BLaER1 (cell line): ENCODE results near the gene SLC22A1.

Source experiments
- H3K27ac ChIP-seq: shearing (Covaris generic); formaldehyde crosslinking; 2 replicates; pipeline ENCODE4 v1.8.1; 2022
- H3K27me3 ChIP-seq: shearing (Covaris generic); formaldehyde crosslinking; 2 replicates; pipeline ENCODE4 v1.8.1; 2022
- H3K36me3 ChIP-seq: shearing (Covaris generic); formaldehyde crosslinking; 2 replicates; pipeline ENCODE4 v1.8.1; 2022
- H3K4me1 ChIP-seq: shearing (Covaris generic); formaldehyde crosslinking; 2 replicates; pipeline ENCODE4 v1.8.1; 2022
- H3K4me2 ChIP-seq: shearing (Covaris generic); formaldehyde crosslinking; 2 replicates; pipeline ENCODE4 v1.8.1; 2022
- H3K4me3 ChIP-seq: shearing (Covaris generic); formaldehyde crosslinking; 2 replicates; pipeline ENCODE4 v1.8.1; 2022
- H3K9ac ChIP-seq: shearing (Covaris generic); formaldehyde crosslinking; 2 replicates; pipeline ENCODE4 v1.8.1; 2022
- H3K9me3 ChIP-seq: shearing (Covaris generic); formaldehyde crosslinking; 2 replicates; pipeline ENCODE4 v1.8.1; 2022
- H4K20me1 ChIP-seq: shearing (Covaris generic); formaldehyde crosslinking; 2 replicates; pipeline ENCODE4 v1.8.1; 2022
- Cebpa-rat ChIP-seq: shearing (Covaris generic); IDR thresholded peaks from 2 replicates; pipeline ENCODE4 v1.8.1; 2022

The SLC22A1 gene

GRCh38 chr6:160190973-160191372 is 69.4 kb downstream of the SLC22A1 start:
- Histone ChIP-seq H3K27ac (no peak overlapping the region), H3K9ac (no peak overlapping the region), H3K4me3 (no peak overlapping the region), H3K9me3 (peaks cover 46% of the 10 kb centered on the region), H3K4me1 (no peaks in the 10 kb centered on the region), H4K20me1 (no peaks in the 10 kb centered on the region), H3K4me2 (no peak overlapping the region), H3K36me3 (no peaks in the 10 kb centered on the region), H3K27me3 (no peaks in the 10 kb centered on the region)
- no peak for TF ChIP-seq Cebpa-rat

- no peaks in the 10 kb centered on the region for H4K20me1 ChIP-seq
Measured at GRCh38 chr6:160192840-160193239, 71.2 kb downstream of the SLC22A1 start.

GRCh38 chr6:160194808-160195207 is 73.2 kb downstream of the SLC22A1 start:
- no peak for TF ChIP-seq Cebpa-rat
- H3K9me3 ChIP-seq = peaks cover 46% of the 10 kb centered on the region
- no peaks in the 10 kb centered on the region for H3K27me3 ChIP-seq
- no peaks in the 10 kb centered on the region for H4K20me1 ChIP-seq
- H3K36me3 ChIP-seq = no peaks in the 10 kb centered on the region
- H3K4me3 ChIP-seq = no peak overlapping the region
- H3K27ac ChIP-seq = no peak overlapping the region
- no peak overlapping the region for H3K4me2 ChIP-seq
- no peak overlapping the region for H3K9ac ChIP-seq
- no peaks in the 10 kb centered on the region for H3K4me1 ChIP-seq

More at GRCh38 chr6:160192840-160193239, 71.2 kb downstream of the SLC22A1 start:
- H3K9me3 ChIP-seq = peaks cover 46% of the 10 kb centered on the region
- no peak overlapping the region for H3K9ac ChIP-seq
- no peaks in the 10 kb centered on the region for H3K36me3 ChIP-seq
- H3K27ac ChIP-seq = no peak overlapping the region
- no peak overlapping the region for H3K4me2 ChIP-seq
- H3K27me3 ChIP-seq = no peaks in the 10 kb centered on the region
- TF ChIP-seq Cebpa-rat = no peak
- no peaks in the 10 kb centered on the region for H3K4me1 ChIP-seq
- H3K4me3 ChIP-seq = no peak overlapping the region

GRCh38 chr6:160197662-160198061 is 76.0 kb downstream of the SLC22A1 start:
- H4K20me1 ChIP-seq = no peaks in the 10 kb centered on the region

GRCh38 chr6:160198606-160199211 is 77.1 kb downstream of the SLC22A1 start:
- Histone ChIP-seq H3K27ac (no peak overlapping the region), H3K4me1 (no peaks in the 10 kb centered on the region), H4K20me1 (no peaks in the 10 kb centered on the region), H3K9me3 (peaks cover 16% of the 10 kb centered on the region), H3K27me3 (no peaks in the 10 kb centered on the region), H3K36me3 (no peaks in the 10 kb centered on the region), H3K4me3 (no peak overlapping the region), H3K4me2 (no peak overlapping the region), H3K9ac (no peak overlapping the region)
- no peak for TF ChIP-seq Cebpa-rat

More at GRCh38 chr6:160197662-160198061, 76.0 kb downstream of the SLC22A1 start:
- peaks cover 26% of the 10 kb centered on the region for H3K9me3 ChIP-seq
- H3K4me1 ChIP-seq = no peaks in the 10 kb centered on the region
- H3K4me2 ChIP-seq = no peak overlapping the region
- H3K36me3 ChIP-seq = no peaks in the 10 kb centered on the region
- no peaks in the 10 kb centered on the region for H3K27me3 ChIP-seq
- H3K9ac ChIP-seq = no peak overlapping the region
- H3K27ac ChIP-seq = no peak overlapping the region
- TF ChIP-seq Cebpa-rat = no peak
- H3K4me3 ChIP-seq = no peak overlapping the region

GRCh38 chr6:160201061-160201460 is 79.4 kb downstream of the SLC22A1 start:
- Histone ChIP-seq H3K4me2 (no peak overlapping the region), H4K20me1 (no peaks in the 10 kb centered on the region), H3K36me3 (no peaks in the 10 kb centered on the region), H3K9me3 (no peaks in the 10 kb centered on the region), H3K4me1 (no peaks in the 10 kb centered on the region), H3K27me3 (no peaks in the 10 kb centered on the region), H3K9ac (no peak overlapping the region), H3K27ac (no peak overlapping the region), H3K4me3 (no peak overlapping the region)
- no peak for TF ChIP-seq Cebpa-rat

- Histone ChIP-seq H3K4me3 (no peak overlapping the region), H3K36me3 (no peaks in the 10 kb centered on the region), H3K9me3 (peaks cover 5% of the 10 kb centered on the region), H3K27ac (no peak overlapping the region), H3K9ac (no peak overlapping the region), H3K4me1 (no peaks in the 10 kb centered on the region), H3K27me3 (no peaks in the 10 kb centered on the region), H4K20me1 (no peaks in the 10 kb centered on the region), H3K4me2 (no peak overlapping the region)
- TF ChIP-seq Cebpa-rat = no peak
Measured at GRCh38 chr6:160202411-160202810, 80.8 kb downstream of the SLC22A1 start.

- no peaks in the 10 kb centered on the region for H4K20me1 ChIP-seq
- TF ChIP-seq Cebpa-rat = no peak
- no peaks in the 10 kb centered on the region for H3K27me3 ChIP-seq
- H3K36me3 ChIP-seq = no peaks in the 10 kb centered on the region
- no peak overlapping the region for H3K4me3 ChIP-seq
- H3K4me1 ChIP-seq = no peaks in the 10 kb centered on the region
- H3K27ac ChIP-seq = no peak overlapping the region
- H3K4me2 ChIP-seq = no peak overlapping the region
- H3K9me3 ChIP-seq = peaks cover 11% of the 10 kb centered on the region
- no peak overlapping the region for H3K9ac ChIP-seq
Measured at GRCh38 chr6:160203076-160203475, 81.5 kb downstream of the SLC22A1 start.

- no peak overlapping the region for H3K4me2 ChIP-seq
- H3K4me1 ChIP-seq = no peaks in the 10 kb centered on the region
- H3K27ac ChIP-seq = no peak overlapping the region
- no peaks in the 10 kb centered on the region for H3K27me3 ChIP-seq
- peaks cover 11% of the 10 kb centered on the region for H3K9me3 ChIP-seq
- H4K20me1 ChIP-seq = no peaks in the 10 kb centered on the region
- no peak overlapping the region for H3K4me3 ChIP-seq
- H3K9ac ChIP-seq = no peak overlapping the region
- no peaks in the 10 kb centered on the region for H3K36me3 ChIP-seq
- TF ChIP-seq Cebpa-rat = no peak
Measured at GRCh38 chr6:160203522-160203921, 81.9 kb downstream of the SLC22A1 start.

GRCh38 chr6:160203953-160204352 is 82.3 kb downstream of the SLC22A1 start:
- H3K27ac ChIP-seq = no peak overlapping the region
- no peak overlapping the region for H3K4me3 ChIP-seq
- no peak for TF ChIP-seq Cebpa-rat
- H3K9ac ChIP-seq = no peak overlapping the region
- no peaks in the 10 kb centered on the region for H4K20me1 ChIP-seq
- H3K36me3 ChIP-seq = no peaks in the 10 kb centered on the region
- no peak overlapping the region for H3K4me2 ChIP-seq
- H3K9me3 ChIP-seq = peaks cover 11% of the 10 kb centered on the region
- no peaks in the 10 kb centered on the region for H3K27me3 ChIP-seq
- no peaks in the 10 kb centered on the region for H3K4me1 ChIP-seq

- no peak overlapping the region for H3K4me3 ChIP-seq
- H3K4me2 ChIP-seq = no peak overlapping the region
- H3K9ac ChIP-seq = no peak overlapping the region
Measured at GRCh38 chr6:160204710-160205109, 83.1 kb downstream of the SLC22A1 start.

More at GRCh38 chr6:160204710-160205109, 83.1 kb downstream of the SLC22A1 start:
- no peaks in the 10 kb centered on the region for H4K20me1 ChIP-seq
- no peak for TF ChIP-seq Cebpa-rat
- H3K9me3 ChIP-seq = peaks cover 11% of the 10 kb centered on the region
- no peaks in the 10 kb centered on the region for H3K36me3 ChIP-seq
- no peaks in the 10 kb centered on the region for H3K4me1 ChIP-seq
- no peak overlapping the region for H3K27ac ChIP-seq
- H3K27me3 ChIP-seq = no peaks in the 10 kb centered on the region
